Activated CD4-positive, CD25-positive, alpha-beta regulatory T cell treated with anti-CD3 and anti-CD28 coated beads, Interleukin-2, amount 50 U/mL, for 16 hours (primary cell): ENCODE data around the gene ZNF581.
A peak's percentile ranks its signal among the peaks of the same experiment; 100 is the strongest.

ENCODE experiments used
- DNase-seq: peaks from one replicate; pipeline ENCODE4 v3.0.0-alpha.2; 2020; ENCODE audit warnings: low read depth, low spot score

ZNF581 gene

DNA sequence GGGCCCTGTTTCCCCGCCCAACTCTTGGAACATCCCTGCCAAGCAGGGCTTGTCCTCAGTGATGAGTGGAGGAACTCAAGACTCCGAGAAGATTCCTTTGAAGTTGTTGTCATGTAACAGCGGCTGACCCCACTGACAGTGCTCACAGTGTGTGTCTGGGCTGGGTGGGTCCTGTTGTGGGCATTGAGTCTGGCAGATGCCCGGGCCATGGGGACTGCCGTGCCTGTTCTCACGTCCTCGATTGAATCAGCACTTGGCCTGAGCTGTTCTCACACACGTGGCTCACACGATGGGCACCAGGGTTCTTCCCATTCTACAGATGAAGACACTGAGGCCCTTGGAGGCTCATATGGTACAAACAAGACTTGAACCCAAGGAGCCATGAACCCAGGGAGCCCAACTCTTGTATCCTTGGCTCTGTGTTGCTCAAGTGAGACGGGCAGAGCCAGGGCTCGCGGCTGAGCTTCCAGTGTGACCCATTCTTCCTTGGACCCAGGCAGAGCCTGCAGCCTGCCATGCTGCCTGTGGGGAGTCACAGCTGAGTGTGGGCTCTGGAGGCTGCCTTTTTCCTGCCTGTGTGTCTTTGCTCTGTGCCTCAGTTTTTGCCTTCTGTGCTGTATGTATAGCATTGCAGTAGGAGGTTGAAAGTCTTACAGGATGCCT, 23.0 kb downstream of the ZNF581 start:
- no peak for DNase-seq

DNA sequence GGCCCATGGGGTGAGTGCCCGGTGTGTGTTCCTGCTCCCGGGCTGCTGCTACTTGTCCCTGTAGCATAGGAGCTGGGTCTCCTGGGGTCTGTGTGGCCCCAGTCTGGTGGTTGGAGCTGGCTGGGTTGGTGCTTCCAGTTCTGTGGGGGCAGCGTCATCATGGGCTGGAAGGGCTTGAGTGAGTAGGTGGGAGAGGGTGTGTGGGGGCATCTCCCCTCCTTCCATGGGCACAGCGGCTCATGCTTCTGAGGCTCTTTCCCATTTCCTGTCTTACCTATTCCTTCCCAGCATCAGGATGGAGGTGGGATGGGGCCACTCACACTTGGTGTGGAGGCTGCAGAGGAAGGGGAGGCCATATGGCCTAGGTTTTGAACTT, 23.5 kb downstream of the ZNF581 start:
- DNase-seq = no peak

DNA sequence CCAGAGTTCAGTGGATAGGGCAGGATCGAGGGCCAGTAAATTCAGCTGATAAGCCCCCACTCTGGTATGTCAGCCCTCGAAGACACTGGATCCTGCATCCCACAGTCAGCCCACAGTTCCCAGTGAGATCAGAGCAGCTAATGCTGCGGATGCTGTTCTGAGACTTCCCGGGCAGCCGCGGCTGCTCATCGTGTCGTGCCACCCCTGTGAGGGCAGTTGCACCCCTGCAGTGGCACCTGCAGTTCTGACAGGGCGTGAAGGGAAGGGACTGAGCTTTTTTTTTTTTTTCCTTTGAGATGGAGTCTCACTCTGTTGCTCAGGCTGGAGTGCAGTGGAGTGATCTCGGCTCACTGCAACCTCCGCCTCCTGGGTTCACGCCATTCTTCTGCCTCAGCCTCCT, 24.1 kb downstream of the ZNF581 start:
- no peak for DNase-seq

DNA sequence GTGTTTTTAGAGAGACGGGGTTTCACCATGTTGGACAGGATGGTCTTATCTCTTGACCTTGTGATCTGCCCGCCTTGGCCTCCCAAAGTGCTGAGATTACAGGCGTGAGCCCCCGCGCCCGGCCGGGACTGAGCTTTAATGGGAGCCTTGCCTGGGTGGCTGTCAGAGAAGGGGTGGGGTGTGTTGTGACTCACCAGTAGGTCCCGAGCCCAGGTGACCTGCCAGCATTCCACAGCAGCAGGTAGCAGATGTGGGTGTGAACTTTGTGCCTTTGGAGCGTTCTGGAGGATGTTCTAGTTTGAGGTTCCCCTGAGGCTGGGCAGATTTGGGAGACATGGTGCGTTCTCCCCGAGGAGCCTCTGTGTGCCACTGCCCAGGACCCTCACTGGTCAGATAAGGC, 24.5 kb downstream of the ZNF581 start:
- no peak for DNase-seq

DNA sequence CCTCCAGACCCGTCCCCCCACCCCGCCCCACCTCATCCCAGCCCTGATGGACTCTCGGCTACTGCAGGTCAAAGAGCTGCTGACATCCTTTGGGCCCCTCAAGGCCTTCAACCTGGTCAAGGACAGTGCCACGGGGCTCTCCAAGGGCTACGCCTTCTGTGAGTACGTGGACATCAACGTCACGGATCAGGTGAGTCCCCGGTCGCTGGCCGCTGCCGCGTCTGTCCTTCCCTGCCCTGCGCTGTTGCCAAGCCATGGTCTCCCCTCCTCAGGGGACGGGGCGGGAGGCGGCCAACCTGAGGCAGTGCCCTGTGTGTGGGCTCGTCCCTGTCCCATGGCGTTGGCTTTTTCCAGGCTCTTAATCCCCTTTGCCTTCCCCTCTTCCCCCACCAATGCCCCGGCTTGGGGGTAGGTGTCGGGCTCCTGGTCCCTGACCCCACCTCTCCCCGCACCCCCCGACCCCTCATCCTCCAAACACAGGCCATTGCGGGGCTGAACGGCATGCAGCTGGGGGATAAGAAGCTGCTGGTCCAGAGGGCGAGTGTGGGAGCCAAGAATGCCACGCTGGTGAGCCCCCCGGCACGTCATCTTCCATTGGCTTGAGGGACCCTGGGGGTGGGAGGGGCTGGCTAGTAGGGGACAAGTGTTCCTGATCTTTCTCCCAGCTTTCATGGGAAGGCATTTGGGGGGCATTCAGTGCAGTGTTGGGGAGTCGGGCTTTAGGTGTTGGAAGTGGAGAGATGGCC, 25.3 kb downstream of the ZNF581 start:
- no peak for DNase-seq

DNA sequence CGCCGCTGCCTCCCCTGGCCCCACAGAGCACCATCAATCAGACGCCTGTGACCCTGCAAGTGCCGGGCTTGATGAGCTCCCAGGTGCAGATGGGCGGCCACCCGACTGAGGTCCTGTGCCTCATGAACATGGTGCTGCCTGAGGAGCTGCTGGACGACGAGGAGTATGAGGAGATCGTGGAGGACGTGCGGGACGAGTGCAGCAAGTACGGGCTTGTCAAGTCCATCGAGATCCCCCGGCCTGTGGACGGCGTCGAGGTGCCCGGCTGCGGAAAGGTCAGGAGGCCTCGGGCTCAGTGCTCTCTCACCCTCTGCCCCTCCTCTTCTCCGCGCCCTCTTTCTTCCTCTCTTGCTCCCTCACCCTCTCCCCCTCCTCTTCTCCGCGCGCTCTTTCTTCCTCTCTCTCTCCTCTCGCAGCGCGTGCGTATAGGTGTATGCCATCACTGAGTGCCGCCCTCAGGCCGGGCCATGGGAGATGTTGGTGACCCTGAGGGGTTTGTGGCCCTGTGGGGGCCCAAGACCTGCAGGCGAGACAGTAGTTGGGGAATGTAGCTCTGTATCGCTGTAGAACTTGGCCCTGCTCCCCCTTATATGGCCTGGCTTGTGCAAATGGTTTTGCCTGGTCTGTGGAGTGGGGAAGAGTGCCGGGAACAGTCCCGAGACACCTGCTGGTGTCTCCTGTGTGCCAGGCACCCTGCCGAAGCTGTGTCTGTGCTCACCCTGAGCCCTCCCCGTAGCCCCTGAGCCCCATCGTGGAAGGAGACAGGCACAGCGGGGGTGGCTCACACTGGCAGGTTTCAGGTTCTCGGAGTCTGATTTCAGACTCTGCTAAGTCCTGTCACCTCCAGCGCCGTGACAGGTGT, 26.2 kb downstream of the ZNF581 start:
- no peak for DNase-seq

DNA sequence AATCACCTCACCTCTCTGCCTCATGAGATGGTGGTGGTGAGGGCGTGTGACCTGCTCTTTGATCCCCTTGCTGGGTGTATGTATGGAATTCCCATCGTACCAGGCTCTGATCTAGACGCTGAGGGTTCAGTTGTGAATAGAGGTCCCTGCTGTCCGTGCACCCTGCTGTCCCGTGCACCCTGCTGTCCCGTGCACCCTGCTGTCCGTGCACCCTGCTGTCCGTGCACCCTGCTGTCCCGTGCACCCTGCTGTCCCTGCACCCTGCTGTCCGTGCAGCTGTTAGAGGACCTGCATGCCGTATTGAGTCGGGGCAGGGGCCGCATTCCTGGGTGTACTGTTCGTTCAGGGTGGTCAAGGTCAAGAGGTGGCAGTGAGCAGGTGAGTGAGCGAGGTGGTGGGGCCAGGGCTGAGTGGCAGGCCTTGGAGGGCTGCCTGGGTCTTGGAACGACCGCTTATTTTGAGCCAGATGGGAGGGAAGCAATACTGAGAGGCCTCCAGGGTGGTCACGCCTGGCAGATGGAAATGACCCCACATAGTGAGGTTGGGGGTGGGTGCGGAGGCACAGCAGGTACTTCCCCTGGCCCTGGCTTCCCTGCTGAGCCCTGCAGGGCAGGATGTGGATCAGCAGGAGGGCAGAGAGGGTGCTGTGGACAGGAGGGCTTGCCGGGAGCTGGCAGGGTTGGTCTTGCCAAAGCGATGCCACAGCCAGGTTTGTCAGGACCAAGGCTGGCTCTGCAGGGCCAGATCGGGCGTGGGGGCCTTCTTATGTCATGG, 27.0 kb downstream of the ZNF581 start:
- DNase-seq = no peak

DNA sequence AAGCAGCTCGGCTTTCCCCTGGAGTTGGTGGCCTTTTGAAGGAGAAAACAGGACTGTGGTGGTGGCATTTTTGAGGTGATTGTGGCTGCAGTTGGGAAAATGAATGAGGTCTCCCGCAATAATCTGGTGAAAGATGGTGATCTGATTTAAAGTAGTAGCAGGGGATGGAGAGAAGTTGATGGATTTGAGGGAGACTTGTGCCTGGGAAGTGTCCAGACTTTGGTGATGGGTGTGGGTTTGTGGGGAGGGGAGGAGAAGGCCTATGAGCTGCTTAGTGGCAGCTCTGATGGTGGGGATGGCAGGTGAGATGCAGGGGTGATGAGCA, 27.6 kb downstream of the ZNF581 start:
- DNase-seq = no peak

DNA sequence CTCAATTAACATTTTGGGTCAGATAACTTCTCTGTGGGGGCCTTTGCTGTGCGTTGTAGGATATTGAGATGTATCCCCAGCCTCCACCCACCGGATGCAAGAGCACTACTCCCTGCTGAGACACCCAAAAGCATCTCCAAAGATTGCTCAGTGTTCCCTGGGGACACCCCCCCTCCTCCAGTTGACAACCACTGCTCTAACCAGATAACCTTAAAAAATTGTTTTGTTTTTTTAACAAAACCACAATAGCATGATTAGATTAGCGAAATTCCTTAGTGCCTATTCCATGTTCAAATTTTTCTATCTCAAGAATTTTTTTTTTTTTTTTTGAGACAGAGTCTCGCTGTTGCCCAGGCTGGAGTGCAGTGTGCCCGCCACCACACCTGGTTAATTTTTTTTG, 29.0 kb downstream of the ZNF581 start:
- DNase-seq = no peak

DNA sequence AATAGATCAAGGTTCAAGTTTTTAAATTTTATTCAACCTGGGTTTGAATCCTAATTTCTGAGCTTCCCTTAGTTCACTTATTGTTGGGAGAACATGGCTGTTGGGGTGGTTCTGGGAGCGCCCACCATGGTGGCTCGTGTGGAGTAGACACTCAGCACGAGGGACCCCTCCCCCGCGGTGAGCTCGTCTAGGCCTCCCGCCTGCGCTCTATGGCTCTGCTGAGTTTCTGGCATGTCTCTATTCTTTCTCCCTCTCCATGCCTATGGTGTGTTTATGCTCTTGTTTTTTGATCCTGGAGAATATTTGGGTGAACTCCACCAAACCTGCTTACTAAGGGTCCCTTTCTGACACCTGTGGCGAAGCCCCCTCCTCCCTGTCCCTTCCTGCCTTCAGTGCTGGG, 30.0 kb downstream of the ZNF581 start:
- no peak for DNase-seq

DNA sequence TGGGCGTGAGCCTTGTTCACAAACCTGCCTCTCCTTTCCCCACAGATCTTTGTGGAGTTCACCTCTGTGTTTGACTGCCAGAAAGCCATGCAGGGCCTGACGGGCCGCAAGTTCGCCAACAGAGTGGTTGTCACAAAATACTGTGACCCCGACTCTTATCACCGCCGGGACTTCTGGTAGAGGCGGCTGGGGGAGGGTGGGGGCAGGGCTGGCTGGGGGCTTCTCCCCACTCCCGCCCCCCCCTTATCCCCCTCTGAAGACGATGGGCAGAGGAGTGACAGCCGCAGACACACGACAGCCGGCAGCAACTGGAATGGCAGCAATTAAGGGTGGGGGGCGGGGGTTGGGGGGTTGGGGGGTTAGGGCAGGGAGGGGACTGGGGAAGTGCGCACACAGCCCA, 30.4 kb downstream of the ZNF581 start:
- DNase-seq = no peak

DNA sequence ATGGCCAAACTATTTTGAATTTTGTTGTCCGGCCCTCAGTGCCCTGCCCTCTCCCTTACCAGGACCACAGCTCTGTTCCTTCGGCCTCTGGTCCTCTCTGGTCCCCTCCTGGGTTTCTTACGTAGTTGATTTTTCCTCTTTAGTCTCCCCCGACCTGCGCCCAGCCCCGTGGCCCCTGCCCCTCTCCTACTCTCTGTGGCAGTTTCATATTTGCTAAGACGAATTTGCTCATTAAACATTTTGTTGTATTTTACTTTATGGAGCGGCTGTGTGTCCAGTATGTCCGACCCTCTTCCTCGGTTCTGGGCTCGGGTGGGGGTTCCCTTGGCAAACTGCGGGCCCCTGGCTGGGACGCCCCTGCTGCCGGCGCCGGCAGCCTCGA, 31.0 kb downstream of the ZNF581 start:
- DNase-seq = no peak

DNA sequence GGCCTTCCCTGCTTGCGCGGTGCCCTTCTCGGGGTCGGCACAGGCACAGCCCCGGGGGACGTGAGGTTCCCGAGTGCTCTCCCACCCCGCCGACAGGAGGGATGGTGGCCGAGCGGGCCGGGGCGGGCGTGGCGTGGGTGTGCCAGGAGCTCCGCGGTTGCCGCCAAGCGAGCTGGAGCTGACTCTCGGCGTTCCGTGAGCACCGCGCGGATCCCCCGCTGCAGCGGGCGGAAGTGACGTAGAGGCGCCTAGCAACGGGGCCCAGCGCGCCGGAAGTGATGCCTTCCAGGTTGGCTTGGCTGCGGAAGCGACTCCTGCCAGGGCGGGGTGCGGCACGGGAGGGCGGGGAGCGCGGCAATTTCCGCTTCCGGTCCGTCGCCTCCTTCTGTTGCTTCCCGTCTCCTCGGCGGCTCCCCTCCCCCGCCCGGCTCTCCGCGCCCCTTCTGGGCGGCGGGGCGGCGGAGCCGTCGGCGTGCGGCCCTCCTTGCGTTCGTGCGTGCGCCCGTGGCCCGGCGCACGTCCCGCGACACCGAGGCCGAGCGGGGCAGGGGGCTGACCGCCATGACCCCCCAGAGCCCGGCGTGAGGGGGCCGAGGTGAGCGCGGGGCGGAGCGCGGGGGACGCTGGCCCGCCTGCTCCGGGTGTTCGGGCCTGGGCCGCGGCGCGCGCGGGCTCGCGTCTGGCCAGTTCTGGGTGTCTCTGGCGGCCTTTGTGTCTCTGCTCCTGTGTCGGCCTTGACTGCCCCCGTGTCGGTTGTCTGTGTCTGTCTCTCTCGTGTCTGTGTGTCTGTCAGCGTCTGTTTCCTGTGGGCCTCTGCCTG, 31.6 kb downstream of the ZNF581 start, which contains the start of gene EPN1:
TSS of gene EPN1 (plus strand) at position 386 of the 820 bp plus-strand sequence. CDS start 3,402 bp downstream, outside the sequence.
- DNase-seq = peak; percentile 96

DNA sequence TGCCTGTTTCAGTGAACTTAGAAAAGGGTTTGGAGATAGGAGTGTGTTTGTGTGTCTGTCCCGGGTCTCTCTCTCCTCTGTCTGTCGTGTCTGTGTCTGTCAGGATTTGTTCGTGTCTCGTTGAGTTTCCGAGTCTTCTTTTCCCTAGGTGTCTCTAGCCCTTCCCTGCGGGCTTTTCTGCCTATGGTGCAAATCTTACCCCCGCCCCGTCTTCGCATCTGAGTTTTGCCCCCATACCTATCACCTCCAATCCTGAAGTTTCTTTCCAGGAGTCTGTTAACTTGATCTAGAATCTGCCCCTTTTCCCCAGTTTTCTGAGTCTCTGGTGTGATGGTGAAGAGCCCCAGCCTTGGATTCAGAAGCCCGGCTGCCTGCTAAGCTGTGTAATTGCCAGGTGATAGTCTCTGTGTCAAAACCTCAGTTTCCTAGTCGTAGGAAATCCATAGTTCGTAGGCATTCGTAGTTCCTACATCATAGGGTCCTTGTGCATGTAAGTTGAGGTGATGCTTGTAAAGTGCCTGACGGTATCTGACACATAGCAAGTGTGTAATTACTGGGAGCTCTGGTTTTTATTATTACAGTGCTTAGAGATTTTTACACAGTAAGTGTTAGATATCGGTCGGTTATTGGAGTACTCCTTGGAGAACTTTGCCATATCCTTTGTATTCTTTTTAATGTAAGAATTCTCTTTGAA, 32.4 kb downstream of the ZNF581 start:
- no peak for DNase-seq

DNA sequence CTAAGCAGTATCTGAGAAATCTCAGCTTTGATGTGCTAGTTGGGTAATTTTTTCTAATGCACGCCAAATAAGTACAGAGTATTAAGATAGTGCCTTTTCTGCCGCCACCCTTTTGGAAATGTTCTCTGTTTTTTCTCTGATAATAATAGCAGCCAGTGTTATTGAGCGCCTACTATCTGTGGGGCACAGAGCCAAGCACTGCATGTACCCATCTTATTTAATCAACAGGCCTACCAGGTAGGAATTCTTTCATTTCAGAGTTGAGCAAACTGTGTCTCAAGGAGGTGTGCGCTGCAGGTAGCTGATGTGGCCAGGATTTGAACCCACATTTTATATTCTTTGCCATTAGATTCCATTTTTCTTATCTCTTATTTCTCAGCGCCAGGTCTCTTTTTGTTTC, 32.9 kb downstream of the ZNF581 start:
- DNase-seq = no peak

DNA sequence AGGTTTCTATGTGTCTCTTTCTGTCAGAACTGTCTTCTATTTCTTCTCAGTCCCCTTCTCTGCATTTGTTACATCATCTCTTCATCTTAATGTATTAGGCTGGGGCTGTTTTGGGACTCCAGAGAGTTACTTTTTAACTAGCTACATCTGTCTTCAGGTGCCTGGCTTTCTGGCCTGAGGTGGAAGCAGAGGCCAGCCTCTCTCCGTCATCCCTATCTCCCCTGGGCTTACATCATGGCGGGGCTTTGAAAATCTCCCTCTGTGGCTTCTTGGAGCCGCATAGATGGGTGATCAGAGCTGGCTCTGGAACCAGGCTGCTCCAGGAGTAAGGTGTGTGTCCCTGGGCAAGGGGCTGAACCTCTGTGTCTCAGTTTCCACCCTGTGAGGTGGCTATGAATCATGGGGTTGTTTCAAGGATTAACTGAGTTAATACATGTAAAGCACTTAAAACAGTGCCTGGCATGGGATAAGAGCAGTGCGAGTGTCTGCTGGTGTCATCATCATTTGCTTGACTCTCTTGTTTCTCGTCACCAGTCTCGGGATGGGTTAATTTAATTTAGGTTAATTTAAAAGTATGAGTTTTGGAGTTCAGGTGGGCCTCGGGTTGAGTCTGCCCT, 33.5 kb downstream of the ZNF581 start:
- DNase-seq = no peak

DNA sequence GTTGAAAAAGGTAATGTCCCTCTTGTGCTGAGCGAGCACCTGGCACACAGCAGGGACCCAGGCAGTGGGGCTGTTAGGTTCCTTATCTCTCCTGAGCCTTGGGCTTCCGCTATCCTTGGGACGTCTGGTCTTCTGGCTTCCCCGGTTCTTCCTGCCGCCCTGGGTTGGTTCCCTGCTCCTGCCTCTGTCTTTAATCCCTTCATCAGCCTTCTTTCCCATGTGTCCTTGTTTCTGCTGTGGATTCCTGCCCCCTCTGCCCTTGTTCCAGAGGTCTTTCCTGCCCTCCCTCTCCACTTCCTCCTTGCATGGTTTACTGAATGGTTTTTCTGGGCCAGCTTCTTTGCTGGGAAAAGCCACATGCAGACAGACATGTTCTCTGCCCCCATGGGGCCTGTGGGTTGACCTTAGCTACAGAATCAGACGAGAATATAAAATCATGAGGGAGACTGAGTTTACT, 34.2 kb downstream of the ZNF581 start:
- no peak for DNase-seq

DNA sequence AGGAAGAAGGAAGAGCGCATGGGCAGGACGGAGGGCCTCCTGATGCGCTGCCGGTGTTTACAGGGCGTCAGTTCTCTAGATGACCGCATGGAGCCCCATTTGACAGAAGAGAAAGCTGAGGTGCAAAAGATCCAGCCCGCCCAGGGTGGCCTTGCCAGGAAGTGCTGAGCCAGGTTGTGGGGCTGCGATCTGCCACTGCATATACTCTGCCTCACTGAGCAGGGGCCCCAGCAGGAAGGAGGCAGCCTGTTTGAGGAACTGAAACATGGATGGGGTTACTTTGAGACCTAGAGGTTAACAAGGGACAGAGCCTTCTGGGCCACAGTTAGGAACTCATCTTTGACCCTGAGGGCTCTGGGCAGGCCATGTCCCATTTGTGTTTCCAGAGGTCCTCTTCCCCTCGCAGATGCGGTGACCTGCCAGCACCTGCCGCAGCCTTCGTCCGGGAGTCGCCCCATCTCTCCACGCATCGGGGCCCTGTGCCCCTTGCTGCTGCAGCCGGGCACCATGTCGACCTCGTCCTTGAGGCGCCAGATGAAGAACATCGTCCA, 34.7 kb downstream of the ZNF581 start:
- DNase-seq = no peak
